GM12801 (cell line): ENCODE measurements around the gene UNC13A.

Experiments
- CTCF ChIP-seq: IDR thresholded peaks from one replicate; pipeline ENCODE4 v1.5.1; 2011; ENCODE audit warnings: control low read depth; ENCODE audit not compliant: insufficient read length; ENCODE audit errors: extremely low read depth

UNC13A gene

GRCh38 chr19:17564781-17565180 is 123.4 kb downstream of the UNC13A start:
- TF ChIP-seq CTCF = no peak

GRCh38 chr19:17562561-17562960 is 125.6 kb downstream of the UNC13A start:
- no peak for TF ChIP-seq CTCF

GRCh38 chr19:17562097-17562496 is 126.1 kb downstream of the UNC13A start:
- TF ChIP-seq CTCF = no peak

- TF ChIP-seq CTCF = no peak
Observed at GRCh38 chr19:17560205-17560595, 128.0 kb downstream of the UNC13A start.

- no peak for TF ChIP-seq CTCF
Observed at GRCh38 chr19:17557466-17557865, 130.7 kb downstream of the UNC13A start.

GRCh38 chr19:17556995-17557394 is 131.2 kb downstream of the UNC13A start:
- no peak for TF ChIP-seq CTCF

GRCh38 chr19:17555929-17556813 is 132.0 kb downstream of the UNC13A start:
- TF ChIP-seq CTCF = no peak
